Glomerular endothelial cell (primary cell): Measurements from ENCODE around the gene TRUB1. TPM values are rescaled to one million over a fixed set of nuclear protein-coding genes. Genes with fewer than 3 reads are reported as not detected.
A peak's percentile ranks its signal among the peaks of the same experiment; 100 is the strongest.
"Not testable (repeated sequence)": the region's sequence is repeated elsewhere in the genome, so short reads cannot be mapped to it uniquely, and the experiment has no call there.

Experiments used
- DNase-seq: peaks from one replicate; pipeline ENCODE4 v3.0.0-alpha.2; 2011; ENCODE audit warnings: low read depth, low spot score; ENCODE audit errors: extremely low read depth
- total RNA-seq: library from RNA; depleted of rRNA; stranded (reverse); fragments of >200 nt; gene quantifications from 2 replicates; pipeline ENCODE4 v1.2.3, GENCODE V29; 2015

The TRUB1 gene
- total RNA-seq, 1 donor from 2014 or later = 32.3 TPM

GRCh38 chr10:114923551-114923950 is 14.4 kb upstream of the TRUB1 start:
- no peak for DNase-seq

- DNase-seq = no peak
These were observed 12.1 kb upstream of the TRUB1 start for GRCh38 chr10:114925587-114926586.

GRCh38 chr10:114928818-114929217 is 9.2 kb upstream of the TRUB1 start:
- DNase-seq = no peak

GRCh38 chr10:114930320-114930719 is 7.7 kb upstream of the TRUB1 start:
- DNase-seq = no peak

- no peak for DNase-seq
These were observed 6.8 kb upstream of the TRUB1 start for GRCh38 chr10:114931072-114931679.

- no peak for DNase-seq
These were observed 5.8 kb upstream of the TRUB1 start for GRCh38 chr10:114932225-114932624.

GRCh38 chr10:114932945-114933344 is 5.0 kb upstream of the TRUB1 start:
- DNase-seq = no peak

- DNase-seq = no peak
These were observed 4.4 kb upstream of the TRUB1 start for GRCh38 chr10:114933588-114933987.

GRCh38 chr10:114933995-114934394 is 4.0 kb upstream of the TRUB1 start:
- DNase-seq = not testable (repeated sequence)

- DNase-seq = no peak
These were observed 830 bp downstream of the TRUB1 start for GRCh38 chr10:114938856-114939193.

- DNase-seq = no peak
These were observed 2.7 kb downstream of the TRUB1 start for GRCh38 chr10:114940735-114941134.

GRCh38 chr10:114943000-114943399 is 5.0 kb downstream of the TRUB1 start:
- no peak for DNase-seq

- no peak for DNase-seq
These were observed 15.1 kb downstream of the TRUB1 start for GRCh38 chr10:114953047-114953446.

- no peak for DNase-seq
These were observed 18.0 kb downstream of the TRUB1 start for GRCh38 chr10:114955984-114956383.

GRCh38 chr10:114956466-114956865 is 18.5 kb downstream of the TRUB1 start:
- no peak for DNase-seq

- DNase-seq = no peak
These were observed 19.1 kb downstream of the TRUB1 start for GRCh38 chr10:114957122-114957521.

- DNase-seq = no peak
These were observed 19.7 kb downstream of the TRUB1 start for GRCh38 chr10:114957673-114958072.

- no peak for DNase-seq
These were observed 24.4 kb downstream of the TRUB1 start for GRCh38 chr10:114962441-114962840.

- DNase-seq = no peak
These were observed 25.9 kb downstream of the TRUB1 start for GRCh38 chr10:114963908-114964307.

- DNase-seq = peak; percentile 27
These were observed 29.1 kb downstream of the TRUB1 start for GRCh38 chr10:114967071-114967470.

- no peak for DNase-seq
These were observed 32.5 kb downstream of the TRUB1 start for GRCh38 chr10:114970515-114970914.

- DNase-seq = no peak
These were observed 35.3 kb downstream of the TRUB1 start for GRCh38 chr10:114973306-114973705.
